ENCODE measurements around the gene P2RY6. TPM values are rescaled to one million over a fixed set of nuclear protein-coding genes. Genes with fewer than 3 reads are reported as not detected.
"Not testable (repeated sequence)": the region's sequence is repeated elsewhere in the genome, so short reads cannot be mapped to it uniquely, and the experiment has no call there.

P2RY6 gene
- total and polyA plus RNA-seq, 5 donors from 2014 or later, result not detected

DNA sequence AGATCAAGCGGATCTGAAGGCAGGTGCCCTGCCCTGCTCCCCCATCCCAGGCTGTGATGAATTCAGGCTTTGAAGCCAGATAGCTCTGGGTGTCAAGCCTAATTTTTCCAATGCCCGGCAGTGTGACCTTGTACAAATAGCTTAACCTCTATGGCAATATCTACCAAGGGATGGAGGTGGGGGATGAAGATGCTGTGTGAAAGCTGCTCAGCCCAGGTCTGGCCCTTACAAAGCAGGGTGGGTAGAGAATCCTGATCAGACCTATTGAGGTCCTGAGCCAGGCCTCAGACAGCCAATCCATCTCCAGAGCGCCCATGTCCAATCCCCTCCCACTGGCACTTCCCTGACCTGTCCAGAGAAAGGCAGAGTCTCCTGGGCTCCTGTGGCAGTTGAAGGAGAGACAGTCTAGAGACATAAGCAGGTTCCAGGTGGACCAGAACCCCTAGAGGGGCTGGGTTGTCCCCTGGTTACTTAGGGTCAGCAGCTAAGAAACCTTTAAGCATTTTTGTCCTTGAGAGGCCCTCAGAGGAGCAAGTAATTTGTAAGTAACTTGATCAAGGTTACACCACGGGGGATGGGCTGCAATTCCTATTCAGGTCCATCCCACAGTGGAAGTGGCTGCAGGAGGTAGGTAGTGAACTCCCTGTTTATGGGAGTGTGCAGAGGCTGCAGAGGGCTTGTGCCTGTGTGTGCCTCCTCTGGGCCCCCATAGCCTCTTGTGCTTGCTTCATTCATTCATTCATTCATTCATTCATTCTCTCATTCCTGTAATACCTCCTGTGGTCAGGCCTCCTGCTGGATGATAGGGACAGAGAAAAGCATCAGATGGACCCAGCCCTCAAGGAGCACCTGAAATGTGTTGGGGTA, 43.6 kb upstream of the P2RY6 start:
- peaks cover 0 to 3% (median 0%) of the 10 kb centered on the region in 4 donors for H3K4me1 Mint-ChIP-seq
- no peaks in the 10 kb centered on the region for H3K36me3 Mint-ChIP-seq
- no peak overlapping the region for H3K27ac ChIP-seq (ENCODE audit: insufficient read depth, low read length, poor library complexity, severe bottlenecking)
- H3K9me3 Mint-ChIP-seq, result no peaks in the 10 kb centered on the region
- no peaks in the 10 kb centered on the region for H3K9me3 ChIP-seq (ENCODE audit: control insufficient read depth in 2 of 2, low read length in 2 of 2)
- DNase-seq, result no peak
- H3K27ac Mint-ChIP-seq, result peak overlapping the region in 1 of 3 donors; percentile 76
- no peaks in the 10 kb centered on the region for H3K27me3 ChIP-seq (ENCODE audit: control insufficient read depth, insufficient read depth, low read length)
- no peak for ATAC-seq (ENCODE audit: low read depth in 2 of 2)
- no peak overlapping the region for H3K4me3 Mint-ChIP-seq
- H3K4me1 ChIP-seq (ENCODE audit: control insufficient read depth, insufficient read depth, low read length, poor library complexity, severe bottlenecking), result no peaks in the 10 kb centered on the region
- H3K36me3 ChIP-seq (ENCODE audit: control insufficient read depth, insufficient read depth, low read length), result no peaks in the 10 kb centered on the region
- peaks cover 15% of the 10 kb centered on the region for H3K27me3 Mint-ChIP-seq
- H3K4me3 ChIP-seq (ENCODE audit: low read depth, low read length), result no peak overlapping the region

DNA sequence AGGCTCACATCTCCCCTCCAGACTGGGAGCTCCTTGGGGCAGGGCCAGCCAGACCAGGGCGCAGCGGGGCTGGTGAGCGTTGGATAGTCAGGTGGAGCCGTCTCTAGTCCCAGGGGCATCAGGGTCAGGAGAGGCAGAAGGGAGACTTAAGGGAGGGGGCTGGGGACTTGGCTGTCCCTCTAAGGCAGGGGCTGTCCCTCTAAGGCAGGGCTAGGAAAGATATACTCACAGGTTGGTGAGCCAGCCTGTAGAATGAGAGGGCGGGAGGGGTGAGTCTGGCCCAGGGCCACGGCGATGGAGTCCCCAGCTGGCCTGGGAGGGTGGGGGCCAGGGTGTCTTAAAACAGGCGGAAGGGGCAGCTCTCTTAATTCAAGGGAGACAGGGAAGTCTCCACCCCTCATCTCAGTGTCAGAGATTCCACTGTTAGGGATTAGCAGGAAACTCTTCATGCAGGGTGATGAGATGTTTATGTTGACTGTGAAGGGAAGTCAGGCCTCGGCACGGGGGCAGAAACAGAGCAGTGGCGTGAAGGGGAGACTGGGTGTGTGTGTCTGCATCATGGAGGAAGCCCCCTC, 42.7 kb upstream of the P2RY6 start:
- DNase-seq (no peak), ATAC-seq (ENCODE audit: low read depth in 2 of 2) (no peak)
- Mint-ChIP-seq H3K4me1 (peaks cover 0 to 3% (median 0%) of the 10 kb centered on the region in 4 donors), H3K27ac (peak overlapping the region in 1 of 3 donors; percentile 76), H3K36me3 (no peaks in the 10 kb centered on the region), H3K4me3 (no peak overlapping the region), H3K27me3 (peaks cover 13% of the 10 kb centered on the region), H3K9me3 (no peaks in the 10 kb centered on the region)
- Histone ChIP-seq H3K27ac (ENCODE audit: insufficient read depth, low read length, poor library complexity, severe bottlenecking) (no peak overlapping the region), H3K36me3 (ENCODE audit: control insufficient read depth, insufficient read depth, low read length) (no peaks in the 10 kb centered on the region), H3K4me3 (ENCODE audit: low read depth, low read length) (no peak overlapping the region), H3K4me1 (ENCODE audit: control insufficient read depth, insufficient read depth, low read length, poor library complexity, severe bottlenecking) (no peaks in the 10 kb centered on the region), H3K27me3 (ENCODE audit: control insufficient read depth, insufficient read depth, low read length) (no peaks in the 10 kb centered on the region), H3K9me3 (ENCODE audit: control insufficient read depth in 2 of 2, low read length in 2 of 2) (no peaks in the 10 kb centered on the region)

DNA sequence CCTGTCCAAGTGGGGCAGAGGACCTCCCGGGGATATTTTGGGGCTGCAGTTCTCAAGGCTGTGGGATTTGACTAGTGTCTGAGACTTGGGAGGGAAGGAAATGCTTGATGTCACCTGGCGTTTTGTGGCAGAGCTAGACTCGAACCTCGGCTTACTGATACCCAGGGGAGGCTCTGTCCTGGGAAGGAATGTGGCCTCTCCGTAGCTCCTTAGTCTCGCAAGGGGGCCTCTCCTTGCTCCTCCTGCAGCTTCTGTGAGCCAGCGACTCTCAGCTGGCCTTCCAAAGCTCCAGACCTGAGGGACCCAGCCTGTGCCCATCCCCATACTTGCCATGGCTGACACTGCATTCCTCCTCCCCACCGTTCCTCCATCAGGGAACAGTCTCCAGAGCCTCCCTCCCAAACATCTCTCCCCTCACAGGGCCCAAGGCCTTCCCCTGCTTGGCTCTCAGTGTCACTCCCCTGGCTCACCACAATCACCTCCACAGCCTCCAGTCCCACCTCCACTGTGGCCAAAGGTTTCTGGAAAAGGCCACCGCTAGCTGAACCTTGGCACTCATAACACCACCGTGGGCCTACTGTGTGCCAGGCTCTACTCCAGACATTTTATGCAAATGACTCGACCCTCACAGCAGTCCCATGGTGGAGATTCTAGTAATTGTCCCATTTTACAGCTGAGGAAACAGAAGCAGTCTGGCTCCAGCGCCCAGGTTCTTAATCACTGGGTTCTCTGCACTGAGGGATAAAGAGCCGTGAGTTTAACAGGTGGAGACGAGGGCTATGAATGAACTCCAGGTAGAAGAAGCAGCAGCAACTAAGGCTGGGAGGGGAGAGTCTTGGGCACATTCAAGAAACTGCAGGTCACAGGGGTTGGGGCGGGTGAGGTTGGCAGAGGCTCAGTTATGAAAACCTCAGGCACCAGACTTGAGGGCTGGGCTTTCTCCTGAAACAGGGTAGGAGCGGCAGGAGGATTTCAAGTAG, 42.0 kb upstream of the P2RY6 start:
- H3K4me1 ChIP-seq (ENCODE audit: control insufficient read depth, insufficient read depth, low read length, poor library complexity, severe bottlenecking), result no peaks in the 10 kb centered on the region
- H3K36me3 ChIP-seq (ENCODE audit: control insufficient read depth, insufficient read depth, low read length), result no peaks in the 10 kb centered on the region
- H3K27ac ChIP-seq (ENCODE audit: insufficient read depth, low read length, poor library complexity, severe bottlenecking), result no peak overlapping the region
- ATAC-seq (ENCODE audit: low read depth in 2 of 2), result no peak
- peak overlapping the region in 1 of 4 donors; percentile 65 for H3K4me3 Mint-ChIP-seq
- H3K4me3 ChIP-seq (ENCODE audit: low read depth, low read length), result no peak overlapping the region
- no peak for DNase-seq
- no peaks in the 10 kb centered on the region for H3K4me1 Mint-ChIP-seq
- H3K9me3 ChIP-seq (ENCODE audit: control insufficient read depth in 2 of 2, low read length in 2 of 2), result no peaks in the 10 kb centered on the region
- H3K9me3 Mint-ChIP-seq, result no peaks in the 10 kb centered on the region
- no peaks in the 10 kb centered on the region for H3K36me3 Mint-ChIP-seq
- H3K27me3 Mint-ChIP-seq, result peaks cover 9% of the 10 kb centered on the region
- H3K27ac Mint-ChIP-seq, result no peak overlapping the region
- no peaks in the 10 kb centered on the region for H3K27me3 ChIP-seq (ENCODE audit: control insufficient read depth, insufficient read depth, low read length)

DNA sequence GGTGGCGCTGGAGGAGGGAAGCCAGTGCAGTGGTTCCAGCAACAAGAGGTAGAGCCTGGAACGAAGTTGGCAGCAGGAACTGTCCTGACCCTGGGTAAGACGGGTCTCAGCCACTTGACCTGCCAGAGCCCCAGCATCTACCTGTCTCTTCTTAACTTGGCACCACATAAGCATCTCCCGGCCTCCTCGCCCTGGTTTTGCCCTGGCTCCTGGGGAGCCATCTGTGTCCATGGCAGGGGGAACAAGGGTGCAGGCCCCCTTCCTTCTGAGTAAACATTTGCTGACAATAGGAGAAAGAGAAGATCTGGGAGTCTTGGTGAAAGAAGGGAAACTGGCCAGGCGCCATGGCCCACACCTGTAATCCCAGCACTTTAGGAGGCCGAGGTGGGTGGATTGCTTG, 41.2 kb upstream of the P2RY6 start:
- H3K9me3 Mint-ChIP-seq, result no peaks in the 10 kb centered on the region
- H3K36me3 Mint-ChIP-seq, result no peaks in the 10 kb centered on the region
- Histone ChIP-seq H3K27me3 (ENCODE audit: control insufficient read depth, insufficient read depth, low read length) (no peaks in the 10 kb centered on the region), H3K4me3 (ENCODE audit: low read depth, low read length) (no peak overlapping the region), H3K4me1 (ENCODE audit: control insufficient read depth, insufficient read depth, low read length, poor library complexity, severe bottlenecking) (no peaks in the 10 kb centered on the region), H3K9me3 (ENCODE audit: control insufficient read depth in 2 of 2, low read length in 2 of 2) (no peaks in the 10 kb centered on the region), H3K27ac (ENCODE audit: insufficient read depth, low read length, poor library complexity, severe bottlenecking) (no peak overlapping the region), H3K36me3 (ENCODE audit: control insufficient read depth, insufficient read depth, low read length) (no peaks in the 10 kb centered on the region)
- peaks cover 4% of the 10 kb centered on the region for H3K27me3 Mint-ChIP-seq
- H3K27ac Mint-ChIP-seq, result no peak overlapping the region
- no peak for DNase-seq
- ATAC-seq (ENCODE audit: low read depth in 2 of 2), result no peak
- no peak overlapping the region for H3K4me3 Mint-ChIP-seq
- H3K4me1 Mint-ChIP-seq, result no peaks in the 10 kb centered on the region

DNA sequence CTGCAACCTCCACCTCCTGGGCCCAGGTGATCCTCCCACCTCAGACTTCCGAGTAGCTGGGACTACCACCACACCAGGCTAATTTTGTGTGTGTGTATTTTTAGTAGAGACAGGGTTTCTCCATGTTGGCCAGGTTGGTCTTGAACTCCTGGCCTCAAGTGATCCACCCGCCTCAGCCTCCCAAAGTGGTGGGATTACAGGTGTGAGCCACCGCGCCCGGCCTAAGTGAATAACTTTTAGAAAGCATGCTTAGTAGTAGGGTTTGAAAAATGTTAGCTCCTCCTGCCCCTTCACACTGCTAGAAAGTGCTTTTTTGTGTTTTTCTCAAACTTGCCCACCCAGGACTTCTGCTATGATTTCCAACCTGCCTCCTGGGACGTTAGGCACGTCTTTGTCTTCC, 39.7 kb upstream of the P2RY6 start:
- not testable (repeated sequence) for H3K9me3 Mint-ChIP-seq; H3K27me3 ChIP-seq (ENCODE audit: control insufficient read depth, insufficient read depth, low read length); H3K36me3 ChIP-seq (ENCODE audit: control insufficient read depth, insufficient read depth, low read length); H3K27ac Mint-ChIP-seq; H3K4me1 Mint-ChIP-seq; H3K9me3 ChIP-seq (ENCODE audit: control insufficient read depth in 2 of 2, low read length in 2 of 2); H3K27me3 Mint-ChIP-seq; H3K36me3 Mint-ChIP-seq; H3K4me1 ChIP-seq (ENCODE audit: control insufficient read depth, insufficient read depth, low read length, poor library complexity, severe bottlenecking); H3K4me3 Mint-ChIP-seq; DNase-seq; ATAC-seq (ENCODE audit: low read depth in 2 of 2); H3K27ac ChIP-seq (ENCODE audit: insufficient read depth, low read length, poor library complexity, severe bottlenecking); H3K4me3 ChIP-seq (ENCODE audit: low read depth, low read length)

DNA sequence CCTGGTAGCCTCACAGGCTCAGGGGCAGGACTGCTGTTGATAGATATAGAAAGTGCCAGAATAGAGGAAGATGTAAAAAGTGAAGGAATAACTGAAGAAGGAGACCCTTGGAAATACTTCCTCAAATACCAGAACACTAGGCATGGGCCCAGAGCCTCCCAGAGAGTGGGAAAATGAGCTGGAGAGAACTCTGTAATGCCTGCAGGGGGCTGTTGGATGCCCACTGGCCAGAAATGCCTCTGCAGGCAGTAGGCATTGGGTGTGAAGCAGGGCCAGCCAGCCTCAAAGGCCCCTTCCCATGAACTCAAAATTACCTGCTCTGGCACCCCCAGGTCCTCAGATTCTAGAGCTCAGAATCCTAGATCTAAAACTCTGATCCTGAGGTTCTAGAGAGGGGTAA, 38.9 kb upstream of the P2RY6 start:
- Histone ChIP-seq H3K27me3 (ENCODE audit: control insufficient read depth, insufficient read depth, low read length) (no peaks in the 10 kb centered on the region), H3K9me3 (ENCODE audit: control insufficient read depth in 2 of 2, low read length in 2 of 2) (no peaks in the 10 kb centered on the region), H3K4me3 (ENCODE audit: low read depth, low read length) (no peak overlapping the region), H3K36me3 (ENCODE audit: control insufficient read depth, insufficient read depth, low read length) (no peaks in the 10 kb centered on the region), H3K4me1 (ENCODE audit: control insufficient read depth, insufficient read depth, low read length, poor library complexity, severe bottlenecking) (no peaks in the 10 kb centered on the region), H3K27ac (ENCODE audit: insufficient read depth, low read length, poor library complexity, severe bottlenecking) (no peak overlapping the region)
- no peak overlapping the region for H3K4me3 Mint-ChIP-seq
- DNase-seq, result no peak
- peaks cover 4% of the 10 kb centered on the region for H3K27me3 Mint-ChIP-seq
- ATAC-seq (ENCODE audit: low read depth in 2 of 2), result no peak
- H3K36me3 Mint-ChIP-seq, result no peaks in the 10 kb centered on the region
- no peaks in the 10 kb centered on the region for H3K4me1 Mint-ChIP-seq
- no peak overlapping the region for H3K27ac Mint-ChIP-seq
- H3K9me3 Mint-ChIP-seq, result no peaks in the 10 kb centered on the region

DNA sequence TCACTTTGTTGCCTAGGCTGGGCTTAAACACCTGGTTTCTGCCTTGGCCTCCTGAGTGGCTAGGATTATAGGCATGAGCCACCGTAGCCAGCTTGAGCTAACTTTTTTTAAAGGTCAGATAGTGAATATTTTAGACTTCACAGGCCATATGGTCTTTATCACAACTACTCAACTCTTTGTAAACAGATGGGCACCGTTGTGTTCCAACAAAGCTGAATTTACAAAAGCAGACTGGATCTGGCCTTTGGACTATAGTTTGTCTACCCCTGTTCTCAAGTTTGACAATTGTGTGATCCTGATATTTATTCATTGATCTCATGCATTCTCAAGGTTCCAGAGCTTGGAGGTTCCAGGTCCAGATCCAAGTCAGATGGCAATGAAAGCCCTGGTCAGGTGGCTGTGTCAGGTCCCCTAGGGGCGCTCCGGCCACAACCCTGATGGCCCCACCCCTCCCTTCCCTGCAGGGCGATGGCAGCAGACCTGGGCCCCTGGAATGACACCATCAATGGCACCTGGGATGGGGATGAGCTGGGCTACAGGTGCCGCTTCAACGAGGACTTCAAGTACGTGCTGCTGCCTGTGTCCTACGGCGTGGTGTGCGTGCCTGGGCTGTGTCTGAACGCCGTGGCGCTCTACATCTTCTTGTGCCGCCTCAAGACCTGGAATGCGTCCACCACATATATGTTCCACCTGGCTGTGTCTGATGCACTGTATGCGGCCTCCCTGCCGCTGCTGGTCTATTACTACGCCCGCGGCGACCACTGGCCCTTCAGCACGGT, 38.3 kb upstream of the P2RY6 start:
- no peak overlapping the region for H3K27ac Mint-ChIP-seq
- H3K4me1 Mint-ChIP-seq, result no peaks in the 10 kb centered on the region
- Histone ChIP-seq H3K4me1 (ENCODE audit: control insufficient read depth, insufficient read depth, low read length, poor library complexity, severe bottlenecking) (no peaks in the 10 kb centered on the region), H3K36me3 (ENCODE audit: control insufficient read depth, insufficient read depth, low read length) (no peaks in the 10 kb centered on the region), H3K4me3 (ENCODE audit: low read depth, low read length) (no peak overlapping the region), H3K27ac (ENCODE audit: insufficient read depth, low read length, poor library complexity, severe bottlenecking) (no peak overlapping the region), H3K9me3 (ENCODE audit: control insufficient read depth in 2 of 2, low read length in 2 of 2) (no peaks in the 10 kb centered on the region), H3K27me3 (ENCODE audit: control insufficient read depth, insufficient read depth, low read length) (no peaks in the 10 kb centered on the region)
- DNase-seq (no peak), ATAC-seq (ENCODE audit: low read depth in 2 of 2) (no peak)
- no peaks in the 10 kb centered on the region for H3K9me3 Mint-ChIP-seq
- no peaks in the 10 kb centered on the region for H3K36me3 Mint-ChIP-seq
- peaks cover 4% of the 10 kb centered on the region for H3K27me3 Mint-ChIP-seq
- no peak overlapping the region for H3K4me3 Mint-ChIP-seq
